Upper lobe of right lung (tissue), 1 donor: Measurements from ENCODE around the gene CNGA2. TPM values are rescaled to one million over a fixed set of nuclear protein-coding genes. Genes with fewer than 3 reads are reported as not detected.

Source experiments
- ATAC-seq: fragments of 200-7000 bp; cut with Tn5 transposase; one replicate; pipeline ENCODE4 v1.9.1; 2020; ENCODE audit warnings: mild to moderate bottlenecking, moderate library complexity
- DNase-seq: peaks from one replicate; pipeline ENCODE4 v3.0.0-alpha.2; 2020
- H3K27ac ChIP-seq: fragments of 200-600 bp; one replicate; pipeline ENCODE4 v1.8.0; 2022
- H3K27me3 ChIP-seq: fragments of 200-600 bp; one replicate; pipeline ENCODE4 v1.8.0; 2022; ENCODE audit warnings: mild to moderate bottlenecking
- H3K36me3 ChIP-seq: fragments of 200-600 bp; one replicate; pipeline ENCODE4 v1.8.0; 2022
- H3K4me1 ChIP-seq: fragments of 200-600 bp; one replicate; pipeline ENCODE4 v1.8.0; 2022
- H3K4me3 ChIP-seq: fragments of 200-600 bp; one replicate; pipeline ENCODE4 v1.8.0; 2022; ENCODE audit warnings: mild to moderate bottlenecking
- H3K9me3 ChIP-seq: fragments of 200-600 bp; one replicate; pipeline ENCODE4 v1.8.0; 2022
- intact Hi-C: fragments of 100-400 bp; cut with DNase I; formaldehyde crosslinking; loops from one replicate; pipeline ENCODE4 v1.11.0; 2022
- total RNA-seq: library from RNA; stranded (reverse); fragmentation: NEBNext Ultra II Directional; extraction: Animal tissue kit (Norgen Biotek cat#: 25700); gene quantifications from one replicate; pipeline ENCODE4 v1.2.1, GENCODE V29; 2021
- TF ChIP-seq, protein P1 (sequence below): fragments of 200-600 bp; IDR thresholded peaks from one replicate; pipeline ENCODE4 v1.8.0; 2022; ENCODE audit warnings: antibody characterized with exemption
- donor health status: DM: no; HTN: yes; CAD: no; lungs with severe emphysema.

CNGA2 gene
- total RNA-seq, 1 donor from 2014 or later: not detected

GRCh38 chrX:151762802-151763201 lies 28.3 kb downstream of the CNGA2 start:
- Histone ChIP-seq H3K4me1 (no peaks in the 10 kb centered on the region), H3K9me3 (no peaks in the 10 kb centered on the region), H3K4me3 (no peak overlapping the region), H3K27ac (no peak overlapping the region), H3K36me3 (no peaks in the 10 kb centered on the region), H3K27me3 (no peaks in the 10 kb centered on the region)
- ATAC-seq (no peak), DNase-seq (no peak)
- intact Hi-C loops: no loop called here
- TF ChIP-seq, protein P1, sequence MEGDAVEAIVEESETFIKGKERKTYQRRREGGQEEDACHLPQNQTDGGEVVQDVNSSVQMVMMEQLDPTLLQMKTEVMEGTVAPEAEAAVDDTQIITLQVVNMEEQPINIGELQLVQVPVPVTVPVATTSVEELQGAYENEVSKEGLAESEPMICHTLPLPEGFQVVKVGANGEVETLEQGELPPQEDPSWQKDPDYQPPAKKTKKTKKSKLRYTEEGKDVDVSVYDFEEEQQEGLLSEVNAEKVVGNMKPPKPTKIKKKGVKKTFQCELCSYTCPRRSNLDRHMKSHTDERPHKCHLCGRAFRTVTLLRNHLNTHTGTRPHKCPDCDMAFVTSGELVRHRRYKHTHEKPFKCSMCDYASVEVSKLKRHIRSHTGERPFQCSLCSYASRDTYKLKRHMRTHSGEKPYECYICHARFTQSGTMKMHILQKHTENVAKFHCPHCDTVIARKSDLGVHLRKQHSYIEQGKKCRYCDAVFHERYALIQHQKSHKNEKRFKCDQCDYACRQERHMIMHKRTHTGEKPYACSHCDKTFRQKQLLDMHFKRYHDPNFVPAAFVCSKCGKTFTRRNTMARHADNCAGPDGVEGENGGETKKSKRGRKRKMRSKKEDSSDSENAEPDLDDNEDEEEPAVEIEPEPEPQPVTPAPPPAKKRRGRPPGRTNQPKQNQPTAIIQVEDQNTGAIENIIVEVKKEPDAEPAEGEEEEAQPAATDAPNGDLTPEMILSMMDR: no peak

- Histone ChIP-seq H3K9me3 (no peaks in the 10 kb centered on the region), H3K4me3 (no peak overlapping the region), H3K36me3 (no peaks in the 10 kb centered on the region), H3K27ac (no peak overlapping the region), H3K4me1 (no peaks in the 10 kb centered on the region), H3K27me3 (no peaks in the 10 kb centered on the region)
- intact Hi-C loops: no loop called here
- TF ChIP-seq, protein P1: no peak
- ATAC-seq (no peak), DNase-seq (no peak)
Observed at GRCh38 chrX:151763711-151764110, 29.2 kb downstream of the CNGA2 start.

- H3K9me3 ChIP-seq: no peaks in the 10 kb centered on the region
- H3K4me3 ChIP-seq: no peak overlapping the region
- H3K4me1 ChIP-seq: no peaks in the 10 kb centered on the region
- TF ChIP-seq, protein P1: no peak
- no peak for ATAC-seq
- DNase-seq: no peak
- no peak overlapping the region for H3K27ac ChIP-seq
- intact Hi-C loops: no loop called here
- H3K27me3 ChIP-seq: no peaks in the 10 kb centered on the region
- no peaks in the 10 kb centered on the region for H3K36me3 ChIP-seq
Observed at GRCh38 chrX:151765026-151765425, 30.5 kb downstream of the CNGA2 start.

GRCh38 chrX:151771726-151772125 lies 37.2 kb downstream of the CNGA2 start:
- intact Hi-C loops: no loop called here
- H3K9me3 ChIP-seq: no peaks in the 10 kb centered on the region
- no peak for DNase-seq
- H3K4me1 ChIP-seq: no peaks in the 10 kb centered on the region
- TF ChIP-seq, protein P1: no peak
- H3K36me3 ChIP-seq: no peaks in the 10 kb centered on the region
- no peak overlapping the region for H3K27ac ChIP-seq
- no peak for ATAC-seq
- H3K4me3 ChIP-seq: no peak overlapping the region
- no peaks in the 10 kb centered on the region for H3K27me3 ChIP-seq

DNA sequence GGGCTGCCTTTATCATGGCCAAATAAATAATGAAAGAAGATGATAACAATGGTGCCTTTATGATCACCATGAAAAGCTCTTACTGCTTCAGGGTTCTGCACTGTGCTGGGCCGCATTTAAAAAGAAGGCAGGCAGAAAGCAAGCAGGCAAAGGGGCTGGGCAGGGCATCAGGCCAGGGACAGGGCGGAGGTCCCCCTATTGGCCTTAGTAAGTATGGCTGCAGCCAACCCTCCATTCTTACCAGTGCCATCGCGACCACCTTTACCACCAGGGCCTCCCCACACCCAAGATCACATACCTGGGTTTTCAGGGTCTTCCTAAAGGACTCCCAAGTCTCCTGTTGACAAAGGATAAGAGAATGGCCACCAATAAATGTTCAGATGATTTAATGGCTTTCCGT lies 38.9 kb downstream of the CNGA2 start:
- TF ChIP-seq, protein P1: no peak
- Histone ChIP-seq H3K27ac (no peak overlapping the region), H3K4me3 (no peak overlapping the region), H3K9me3 (no peaks in the 10 kb centered on the region), H3K27me3 (no peaks in the 10 kb centered on the region), H3K4me1 (no peaks in the 10 kb centered on the region), H3K36me3 (no peaks in the 10 kb centered on the region)
- DNase-seq (no peak), ATAC-seq (no peak)
- intact Hi-C loops: no loop called here

DNA sequence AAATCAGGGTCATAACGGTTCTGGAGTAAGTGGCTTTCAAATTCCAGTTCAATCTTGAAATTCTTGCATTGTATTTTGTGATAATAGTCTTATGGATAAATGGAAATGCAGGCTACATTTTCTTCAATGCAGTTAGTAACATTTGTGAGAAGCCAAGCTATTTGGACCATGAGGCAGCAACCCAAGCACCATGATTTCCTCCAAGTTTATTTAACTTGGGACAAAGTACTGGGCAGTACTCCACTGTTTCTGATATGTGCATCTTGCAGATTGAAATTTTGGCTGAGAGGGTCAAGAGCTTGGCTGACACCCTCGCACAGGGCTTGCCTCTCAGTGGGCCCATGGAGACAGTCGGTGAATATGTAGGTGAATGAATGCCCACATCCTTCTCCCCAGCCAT lies 39.9 kb downstream of the CNGA2 start:
- Histone ChIP-seq H3K4me1 (no peaks in the 10 kb centered on the region), H3K27ac (no peak overlapping the region), H3K4me3 (no peak overlapping the region), H3K9me3 (no peaks in the 10 kb centered on the region), H3K36me3 (no peaks in the 10 kb centered on the region), H3K27me3 (no peaks in the 10 kb centered on the region)
- ATAC-seq (no peak), DNase-seq (no peak)
- TF ChIP-seq, protein P1: no peak
- intact Hi-C loops: no loop called here
